ENCODE results near the gene LUZP2. TPM values are rescaled to one million over a fixed set of nuclear protein-coding genes. Genes with fewer than 3 reads are reported as not detected.

Gene LUZP2
- total RNA-seq, 2 experiments from 2014 or later = not detected

DNA sequence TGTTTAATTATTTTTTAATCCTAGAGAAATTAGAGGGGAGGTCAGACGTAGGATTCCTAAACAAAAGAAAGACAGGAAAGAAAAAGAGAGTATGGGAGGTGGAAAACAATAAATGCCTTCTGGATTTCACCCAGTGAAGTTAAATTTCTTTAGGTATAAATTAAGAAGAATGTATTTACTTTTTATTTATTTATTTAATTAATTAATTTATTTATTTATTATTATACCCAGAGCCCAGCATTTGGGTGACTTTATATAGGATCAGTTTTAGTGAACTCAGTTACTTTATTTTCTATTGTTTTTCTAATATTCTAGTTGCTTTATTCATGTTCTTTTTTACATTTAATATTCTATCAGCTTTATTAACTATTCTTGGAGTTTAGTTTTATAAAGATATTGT is 551.8 kb downstream of the LUZP2 start:
- DNase-seq (ENCODE audit: low spot score) = no peak
- no peak overlapping the region for H3K27ac ChIP-seq (ENCODE audit: low read depth, low read length, poor library complexity, severe bottlenecking)
- no peak overlapping the region for H2AFZ ChIP-seq (ENCODE audit: low read length)
- CTCF ChIA-PET (ENCODE audit: unreplicated experiment) = no interaction called here
- no peak overlapping the region for H3K4me3 ChIP-seq (ENCODE audit: low read depth, low read length, poor library complexity, severe bottlenecking)
- no peaks in the 10 kb centered on the region for H3K36me3 ChIP-seq (ENCODE audit: insufficient read depth, low read length)
- POLR2A ChIA-PET = no interaction called here
- TF ChIP-seq, protein P1, sequence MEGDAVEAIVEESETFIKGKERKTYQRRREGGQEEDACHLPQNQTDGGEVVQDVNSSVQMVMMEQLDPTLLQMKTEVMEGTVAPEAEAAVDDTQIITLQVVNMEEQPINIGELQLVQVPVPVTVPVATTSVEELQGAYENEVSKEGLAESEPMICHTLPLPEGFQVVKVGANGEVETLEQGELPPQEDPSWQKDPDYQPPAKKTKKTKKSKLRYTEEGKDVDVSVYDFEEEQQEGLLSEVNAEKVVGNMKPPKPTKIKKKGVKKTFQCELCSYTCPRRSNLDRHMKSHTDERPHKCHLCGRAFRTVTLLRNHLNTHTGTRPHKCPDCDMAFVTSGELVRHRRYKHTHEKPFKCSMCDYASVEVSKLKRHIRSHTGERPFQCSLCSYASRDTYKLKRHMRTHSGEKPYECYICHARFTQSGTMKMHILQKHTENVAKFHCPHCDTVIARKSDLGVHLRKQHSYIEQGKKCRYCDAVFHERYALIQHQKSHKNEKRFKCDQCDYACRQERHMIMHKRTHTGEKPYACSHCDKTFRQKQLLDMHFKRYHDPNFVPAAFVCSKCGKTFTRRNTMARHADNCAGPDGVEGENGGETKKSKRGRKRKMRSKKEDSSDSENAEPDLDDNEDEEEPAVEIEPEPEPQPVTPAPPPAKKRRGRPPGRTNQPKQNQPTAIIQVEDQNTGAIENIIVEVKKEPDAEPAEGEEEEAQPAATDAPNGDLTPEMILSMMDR (conservative IDR thresholded peaks at IDR 0.05; ENCODE audit: low read length) = no peak
- no peak for TF ChIP-seq EZH2phosphoT487 (IDR thresholded peaks at IDR 0.05; ENCODE audit: borderline replicate concordance, low read depth, low read length)
- H3K4me2 ChIP-seq (ENCODE audit: low read length) = no peak overlapping the region
- no peaks in the 10 kb centered on the region for H4K20me1 ChIP-seq (ENCODE audit: insufficient read depth, low read length)
- H3K9me3 ChIP-seq (ENCODE audit: low read length) = no peaks in the 10 kb centered on the region
- no peaks in the 10 kb centered on the region for H3K9me2 ChIP-seq (ENCODE audit: insufficient read depth, low read length)
- no peaks in the 10 kb centered on the region for H3K79me2 ChIP-seq (ENCODE audit: insufficient read depth, low read depth, low read length)
- H3K4me1 ChIP-seq (ENCODE audit: insufficient read depth, low read length, poor library complexity, severe bottlenecking) = no peaks in the 10 kb centered on the region
- intact Hi-C loops (cut with micrococcal nuclease; ENCODE audit: unreplicated experiment) = no loop called here
- BruUV-seq (replicated peaks) = no TSS peak

DNA sequence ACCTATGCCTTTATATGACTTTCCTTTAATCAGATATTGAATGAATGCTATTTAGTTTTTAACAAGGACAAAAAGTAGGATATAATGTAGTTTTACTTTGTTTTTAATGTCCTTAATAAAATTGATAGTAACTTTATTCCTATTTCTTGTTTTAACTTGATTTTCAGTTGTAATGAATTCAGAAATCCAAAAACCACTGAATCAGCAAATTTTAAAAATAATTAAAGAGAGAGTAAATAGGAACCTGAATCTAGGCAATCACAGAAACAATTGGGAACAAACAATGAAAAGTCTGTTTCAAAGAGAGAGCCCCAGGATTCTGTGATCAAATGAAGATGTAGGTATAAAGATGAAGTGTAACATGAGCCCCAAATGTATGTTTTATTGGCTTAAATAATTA is 556.0 kb downstream of the LUZP2 start:
- Histone ChIP-seq H2AFZ (ENCODE audit: low read length) (no peak overlapping the region), H3K79me2 (ENCODE audit: insufficient read depth, low read depth, low read length) (no peaks in the 10 kb centered on the region), H3K9me2 (ENCODE audit: insufficient read depth, low read length) (no peaks in the 10 kb centered on the region), H3K4me2 (ENCODE audit: low read length) (no peak overlapping the region), H3K9me3 (ENCODE audit: low read length) (no peaks in the 10 kb centered on the region), H3K4me3 (ENCODE audit: low read depth, low read length, poor library complexity, severe bottlenecking) (no peak overlapping the region), H4K20me1 (ENCODE audit: insufficient read depth, low read length) (no peaks in the 10 kb centered on the region), H3K36me3 (ENCODE audit: insufficient read depth, low read length) (no peaks in the 10 kb centered on the region), H3K27ac (ENCODE audit: low read depth, low read length, poor library complexity, severe bottlenecking) (no peak overlapping the region), H3K4me1 (ENCODE audit: insufficient read depth, low read length, poor library complexity, severe bottlenecking) (no peaks in the 10 kb centered on the region)
- intact Hi-C loops (cut with micrococcal nuclease; ENCODE audit: unreplicated experiment) = no loop called here
- no peak for DNase-seq (ENCODE audit: low spot score)
- BruUV-seq (replicated peaks) = no TSS peak
- CTCF ChIA-PET (ENCODE audit: unreplicated experiment) = no interaction called here
- no peak for TF ChIP-seq EZH2phosphoT487 (IDR thresholded peaks at IDR 0.05; ENCODE audit: borderline replicate concordance, low read depth, low read length)
- POLR2A ChIA-PET = no interaction called here

DNA sequence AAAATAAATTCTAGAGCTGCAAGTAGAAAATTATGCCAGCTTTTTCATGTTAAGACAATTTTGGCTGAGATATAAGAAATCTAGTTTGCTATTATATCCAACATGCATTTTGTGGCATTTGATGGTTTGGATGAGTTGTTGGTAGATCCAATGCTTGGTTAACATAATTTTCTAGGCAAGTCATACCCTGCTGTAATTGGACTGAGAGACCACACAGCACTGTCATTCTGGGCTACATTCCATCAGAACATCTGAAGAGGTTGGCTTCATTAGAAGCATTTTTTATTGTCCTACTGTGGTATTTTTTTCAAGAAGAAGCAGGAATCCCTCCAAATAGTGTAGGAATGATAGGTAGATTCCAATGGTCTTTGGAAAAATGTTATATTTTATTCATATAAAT is 561.0 kb downstream of the LUZP2 start:
- H3K4me3 ChIP-seq (ENCODE audit: low read depth, low read length, poor library complexity, severe bottlenecking) = no peak overlapping the region
- CTCF ChIA-PET (ENCODE audit: unreplicated experiment) = no interaction called here

DNA sequence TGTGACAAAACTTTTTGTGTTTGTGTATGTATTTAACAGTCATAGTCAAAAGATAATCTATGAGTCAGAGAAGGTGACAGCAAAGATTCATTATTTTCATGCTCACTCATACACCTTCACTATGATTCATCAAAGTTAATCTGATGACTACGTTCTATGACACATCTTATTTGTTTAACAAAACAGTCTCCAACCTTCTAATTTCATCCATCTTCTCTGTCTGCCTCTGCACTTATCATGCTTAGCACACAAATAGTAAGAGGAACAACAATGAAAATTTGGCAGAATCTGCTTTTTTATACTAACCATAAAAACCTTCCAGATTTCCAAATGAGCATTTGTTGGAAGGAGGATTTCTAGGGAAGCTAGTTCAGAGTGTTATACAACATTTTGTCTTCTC is 568.9 kb downstream of the LUZP2 start:
- H3K4me3 ChIP-seq (ENCODE audit: low read depth, low read length, poor library complexity, severe bottlenecking) = no peak overlapping the region
- POLR2A ChIA-PET = no interaction called here
- no peaks in the 10 kb centered on the region for H4K20me1 ChIP-seq (ENCODE audit: insufficient read depth, low read length)
- H3K36me3 ChIP-seq (ENCODE audit: insufficient read depth, low read length) = no peaks in the 10 kb centered on the region
- no peak overlapping the region for H3K4me2 ChIP-seq (ENCODE audit: low read length)
- DNase-seq (ENCODE audit: low spot score) = no peak
- no peaks in the 10 kb centered on the region for H3K79me2 ChIP-seq (ENCODE audit: insufficient read depth, low read depth, low read length)
- no peaks in the 10 kb centered on the region for H3K9me2 ChIP-seq (ENCODE audit: insufficient read depth, low read length)
- TF ChIP-seq EZH2phosphoT487 (IDR thresholded peaks at IDR 0.05; ENCODE audit: borderline replicate concordance, low read depth, low read length) = no peak
- TF ChIP-seq, protein P1 (conservative IDR thresholded peaks at IDR 0.05; ENCODE audit: low read length) = no peak
- H2AFZ ChIP-seq (ENCODE audit: low read length) = no peak overlapping the region
- no peak overlapping the region for H3K27ac ChIP-seq (ENCODE audit: low read depth, low read length, poor library complexity, severe bottlenecking)
- no TSS peak for BruUV-seq (replicated peaks)
- CTCF ChIA-PET (ENCODE audit: unreplicated experiment) = no interaction called here
- intact Hi-C loops (cut with micrococcal nuclease; ENCODE audit: unreplicated experiment) = no loop called here
- no peaks in the 10 kb centered on the region for H3K9me3 ChIP-seq (ENCODE audit: low read length)
- no peaks in the 10 kb centered on the region for H3K4me1 ChIP-seq (ENCODE audit: insufficient read depth, low read length, poor library complexity, severe bottlenecking)

More for the DNA sequence above, 561.0 kb downstream of the LUZP2 start:
- intact Hi-C loops (cut with micrococcal nuclease; ENCODE audit: unreplicated experiment) = no loop called here
- no peak for TF ChIP-seq EZH2phosphoT487 (IDR thresholded peaks at IDR 0.05; ENCODE audit: borderline replicate concordance, low read depth, low read length)
- Histone ChIP-seq H4K20me1 (ENCODE audit: insufficient read depth, low read length) (no peaks in the 10 kb centered on the region), H2AFZ (ENCODE audit: low read length) (no peak overlapping the region), H3K4me1 (ENCODE audit: insufficient read depth, low read length, poor library complexity, severe bottlenecking) (no peaks in the 10 kb centered on the region), H3K9me2 (ENCODE audit: insufficient read depth, low read length) (no peaks in the 10 kb centered on the region), H3K79me2 (ENCODE audit: insufficient read depth, low read depth, low read length) (no peaks in the 10 kb centered on the region), H3K9me3 (ENCODE audit: low read length) (no peaks in the 10 kb centered on the region), H3K4me2 (ENCODE audit: low read length) (no peak overlapping the region), H3K36me3 (ENCODE audit: insufficient read depth, low read length) (no peaks in the 10 kb centered on the region), H3K27ac (ENCODE audit: low read depth, low read length, poor library complexity, severe bottlenecking) (no peak overlapping the region)
- BruUV-seq (replicated peaks) = no TSS peak
- DNase-seq (ENCODE audit: low spot score) = no peak
- POLR2A ChIA-PET = no interaction called here
